Germinal center (tissue), 1 donor: ENCODE measurements around the gene CCSER2.
"Not testable (repeated sequence)": the region's sequence is repeated elsewhere in the genome, so short reads cannot be mapped to it uniquely, and the experiment has no call there.

ENCODE experiments used
- DNase-seq: peaks from one replicate; pipeline ENCODE4 v3.0.0; 2012; ENCODE audit warnings: mixed read lengths, low spot score

The CCSER2 gene

GRCh38 chr10:84522612-84523462 is 194.4 kb downstream of the CCSER2 start:
- DNase-seq = no peak

DNA sequence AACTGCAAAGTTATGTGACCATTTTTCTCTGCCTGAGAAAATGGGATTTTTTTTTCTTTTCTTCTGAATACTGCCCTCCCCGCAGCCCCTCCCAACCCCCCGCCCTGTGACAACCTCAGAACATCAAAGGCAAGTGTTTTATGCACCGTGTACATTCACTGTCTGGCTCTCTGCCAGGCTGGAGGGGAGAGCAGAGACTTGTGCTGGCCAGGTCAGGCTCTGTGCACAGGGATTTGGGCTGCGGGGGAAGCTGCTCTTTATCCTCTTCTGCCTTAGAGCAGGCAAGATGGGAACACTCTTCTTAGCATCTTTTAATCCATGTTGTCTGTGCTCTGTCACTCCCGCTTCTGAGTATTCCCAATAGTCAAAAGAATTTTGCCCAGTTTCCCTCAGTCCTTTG is 195.1 kb downstream of the CCSER2 start:
- no peak for DNase-seq

- no peak for DNase-seq
Observed at GRCh38 chr10:84524435-84524834, 196.0 kb downstream of the CCSER2 start.

DNA sequence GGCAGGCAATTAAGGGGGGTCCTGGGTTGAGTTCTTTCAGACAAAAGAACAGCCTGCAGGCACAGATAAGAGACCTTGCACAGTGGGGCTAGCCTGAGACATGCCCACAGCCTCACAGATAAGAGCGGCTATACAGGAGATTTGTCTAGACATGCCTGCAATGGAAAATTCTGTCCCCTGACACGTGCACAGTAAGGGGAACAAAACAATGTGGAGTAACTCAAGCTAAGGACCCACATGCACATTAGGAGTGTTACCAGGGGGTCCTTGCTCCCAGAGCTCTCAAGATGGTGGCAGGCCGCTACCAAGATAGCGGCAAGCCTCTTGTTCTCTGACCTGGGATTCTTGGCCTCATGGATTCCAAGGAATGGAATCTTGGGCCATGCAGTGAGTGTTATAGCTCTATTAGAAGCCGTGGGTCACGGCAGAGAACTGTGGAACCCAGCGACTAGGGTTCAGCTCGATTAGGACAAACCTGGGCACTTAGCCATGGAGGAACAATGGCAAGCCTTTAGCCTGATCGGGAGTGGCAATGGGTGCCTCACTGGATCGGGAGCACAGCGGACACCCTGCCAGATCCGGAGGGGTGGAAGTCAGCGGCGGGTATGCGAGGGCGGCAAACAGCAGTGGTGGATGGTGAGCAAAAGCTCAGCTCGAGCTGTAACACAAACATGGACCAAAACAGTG is 196.9 kb downstream of the CCSER2 start:
- no peak for DNase-seq

DNA sequence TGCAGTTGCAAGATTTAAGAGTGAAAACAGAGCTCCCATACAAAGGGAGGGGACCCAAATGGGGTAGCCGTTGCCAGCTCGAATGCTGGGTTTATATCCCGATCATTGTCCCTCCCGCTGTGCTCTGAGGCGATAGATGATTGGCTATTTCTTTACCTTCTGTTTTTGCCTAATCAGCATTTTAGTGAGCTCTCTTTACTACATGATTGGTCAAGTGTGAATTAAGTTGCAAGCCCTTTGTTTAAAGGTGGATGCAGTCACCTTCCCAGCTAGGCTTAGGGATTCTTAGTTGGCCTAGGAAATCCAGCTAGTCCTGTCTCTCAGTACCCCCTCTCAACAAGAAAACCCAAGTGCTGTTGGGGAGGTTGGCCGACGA is 197.4 kb downstream of the CCSER2 start:
- DNase-seq = not testable (repeated sequence)

DNA sequence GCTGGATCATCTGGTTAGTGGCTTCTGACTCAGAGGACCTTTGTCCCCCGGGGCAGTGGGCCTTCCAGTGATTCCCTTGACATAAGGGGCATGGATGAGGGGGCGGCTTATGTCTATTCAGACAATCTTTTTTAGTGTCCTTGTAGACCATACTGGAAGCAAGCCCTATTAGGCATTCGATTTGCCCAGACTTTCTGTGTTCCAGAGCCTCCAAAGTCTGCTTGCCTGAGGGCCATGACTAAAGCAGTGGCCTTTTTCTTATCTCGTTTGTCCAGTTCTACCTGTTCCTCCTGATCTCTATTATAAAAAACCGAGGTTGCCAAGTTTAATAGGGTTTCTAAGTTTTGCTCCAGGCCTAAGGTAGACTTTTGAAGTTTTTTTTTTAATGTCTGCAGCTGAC is 199.0 kb downstream of the CCSER2 start:
- not testable (repeated sequence) for DNase-seq

GRCh38 chr10:84528526-84528925 is 200.1 kb downstream of the CCSER2 start:
- not testable (repeated sequence) for DNase-seq

DNA sequence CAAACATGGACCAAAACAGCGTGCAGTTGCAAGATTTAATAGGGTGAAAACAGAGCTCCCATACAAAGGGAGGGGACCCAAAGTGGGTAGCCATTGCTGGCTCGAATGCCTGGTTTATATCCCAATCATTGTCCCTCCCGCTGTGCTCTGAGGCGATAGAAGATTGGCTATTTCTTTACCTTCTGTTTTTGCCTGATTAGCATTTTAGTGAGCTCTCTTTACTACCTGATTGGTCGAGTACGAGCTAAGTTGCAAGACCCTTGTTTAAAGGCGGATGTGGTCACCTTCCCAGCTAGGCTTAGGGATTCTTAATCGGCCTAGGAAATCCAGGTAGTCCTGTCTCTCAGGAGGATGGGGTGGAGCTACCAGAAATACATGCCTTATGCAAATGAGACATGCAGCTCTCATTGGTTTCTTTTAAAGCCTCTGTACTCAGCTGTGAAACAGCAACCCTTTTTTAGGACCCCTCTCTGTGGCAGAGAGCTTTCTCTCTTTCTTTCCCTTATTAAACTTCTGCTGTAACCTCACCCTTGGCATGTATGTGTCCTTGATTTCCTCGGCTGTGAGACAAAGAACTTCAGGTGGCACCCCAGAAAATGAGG is 202.4 kb downstream of the CCSER2 start:
- DNase-seq = no peak

GRCh38 chr10:84531396-84531795 is 203.0 kb downstream of the CCSER2 start:
- no peak for DNase-seq

- DNase-seq = no peak
Observed at GRCh38 chr10:84534168-84534567, 205.8 kb downstream of the CCSER2 start.

DNA sequence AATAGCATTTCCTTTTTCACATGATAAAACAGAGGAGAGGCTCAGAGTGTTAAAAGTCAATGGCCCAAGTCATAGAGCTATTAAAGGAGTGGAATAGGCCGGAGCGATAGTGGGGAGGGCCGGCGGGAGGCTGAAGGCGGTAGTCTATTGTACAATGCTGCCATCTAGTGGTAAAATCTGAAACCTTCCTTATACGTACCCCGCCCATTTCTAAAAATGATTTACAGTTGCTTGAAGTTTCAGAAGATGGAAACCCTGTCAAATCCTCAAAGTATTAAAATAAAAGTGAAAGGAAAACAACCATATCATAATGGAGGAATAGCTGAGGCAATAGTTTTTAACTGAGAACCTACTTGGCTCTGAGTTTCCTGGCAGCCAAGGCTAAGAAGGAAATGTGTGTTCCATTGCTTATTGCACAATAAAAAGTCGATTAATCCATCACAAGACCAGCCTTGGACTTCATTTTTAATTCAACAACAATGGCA is 209.1 kb downstream of the CCSER2 start:
- peak; percentile 71 for DNase-seq

DNA sequence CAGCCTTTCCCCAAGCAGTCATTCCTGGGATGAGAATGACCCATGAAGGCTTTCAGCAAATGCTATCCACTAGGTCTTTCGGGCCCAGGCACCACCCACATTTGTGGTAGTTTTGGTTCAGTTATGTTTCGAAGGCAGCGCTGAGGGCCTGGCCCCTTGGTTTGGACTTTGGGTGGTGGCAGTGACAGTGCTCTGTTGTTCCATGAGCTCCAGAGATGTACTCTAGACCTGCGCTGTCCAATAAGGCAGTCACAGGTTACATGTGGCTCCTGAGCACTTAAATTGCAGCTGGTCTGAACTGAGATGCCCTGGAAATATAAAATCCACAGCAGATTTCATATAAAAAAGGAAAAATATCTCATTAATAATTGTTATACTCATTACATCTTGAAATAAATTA is 209.6 kb downstream of the CCSER2 start:
- DNase-seq = no peak

- DNase-seq = no peak
Observed at GRCh38 chr10:84539216-84539615, 210.8 kb downstream of the CCSER2 start.

DNA sequence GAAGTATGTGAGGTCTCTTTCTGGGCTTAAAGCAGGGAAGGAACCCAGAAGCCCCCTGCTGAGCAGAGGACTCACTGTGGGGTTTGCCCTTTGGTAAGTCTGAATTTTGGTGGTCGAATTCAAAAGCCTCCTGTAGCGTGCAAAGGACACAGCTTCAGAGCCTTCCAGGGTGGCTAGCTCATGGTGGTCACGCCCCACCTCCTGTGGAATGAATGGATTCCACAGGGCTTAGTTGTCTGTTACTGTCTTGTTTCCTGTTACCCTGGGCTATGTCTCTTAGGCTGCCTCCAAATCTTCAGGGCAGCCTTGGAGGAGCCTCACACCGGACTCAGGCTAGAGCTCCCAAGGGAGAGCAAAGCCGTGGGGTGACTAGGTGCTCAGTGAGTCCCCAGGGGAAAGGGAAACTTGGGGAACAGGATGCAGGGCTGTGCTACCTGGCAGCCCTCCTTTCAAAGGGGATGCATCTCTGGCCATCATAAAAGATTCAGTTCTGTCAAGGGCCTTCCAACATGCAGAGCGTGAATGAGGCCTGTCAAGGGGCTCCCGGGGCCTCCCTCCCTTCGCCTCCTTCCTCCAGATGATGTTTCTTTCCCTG is 211.7 kb downstream of the CCSER2 start:
- no peak for DNase-seq

DNA sequence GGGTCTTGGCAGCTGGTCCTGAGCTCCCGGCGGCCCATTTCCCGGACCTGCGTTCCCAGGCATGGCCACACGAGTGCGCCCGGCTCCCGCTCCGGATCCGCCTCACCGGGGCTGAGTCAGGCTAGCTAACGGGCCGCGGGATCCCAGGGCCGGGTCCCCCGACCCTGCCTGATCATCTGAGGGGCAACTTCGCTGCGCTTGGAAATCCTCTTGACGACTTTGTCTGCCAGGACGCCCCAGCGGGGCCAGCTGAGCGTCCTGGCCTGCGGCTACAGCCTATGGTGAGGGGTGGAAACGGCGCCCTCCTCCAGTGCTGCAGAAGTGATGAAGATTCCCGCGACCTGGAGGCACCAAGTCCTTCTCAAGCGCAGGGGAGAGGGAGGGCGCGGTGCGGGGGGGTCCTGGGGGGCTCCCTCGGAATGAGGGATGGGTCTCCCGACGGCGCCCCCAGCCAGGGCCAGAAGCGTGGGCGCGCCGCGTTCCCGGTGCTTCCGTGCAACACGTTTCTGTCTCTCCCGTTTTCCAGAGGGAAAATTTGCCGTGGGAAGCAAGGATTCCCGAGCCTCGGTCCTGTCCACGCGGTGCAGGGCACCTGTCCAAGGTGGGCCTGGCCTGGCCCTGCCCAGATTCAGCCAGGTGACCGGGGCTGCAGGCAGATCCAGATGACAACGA is 212.4 kb downstream of the CCSER2 start:
- DNase-seq = peak; percentile 67

- no peak for DNase-seq
Observed at GRCh38 chr10:84541289-84541637, 212.9 kb downstream of the CCSER2 start.

GRCh38 chr10:84542522-84543490 is 214.4 kb downstream of the CCSER2 start:
- DNase-seq = no peak

- DNase-seq = no peak
Observed at GRCh38 chr10:84543948-84544347, 215.6 kb downstream of the CCSER2 start.

DNA sequence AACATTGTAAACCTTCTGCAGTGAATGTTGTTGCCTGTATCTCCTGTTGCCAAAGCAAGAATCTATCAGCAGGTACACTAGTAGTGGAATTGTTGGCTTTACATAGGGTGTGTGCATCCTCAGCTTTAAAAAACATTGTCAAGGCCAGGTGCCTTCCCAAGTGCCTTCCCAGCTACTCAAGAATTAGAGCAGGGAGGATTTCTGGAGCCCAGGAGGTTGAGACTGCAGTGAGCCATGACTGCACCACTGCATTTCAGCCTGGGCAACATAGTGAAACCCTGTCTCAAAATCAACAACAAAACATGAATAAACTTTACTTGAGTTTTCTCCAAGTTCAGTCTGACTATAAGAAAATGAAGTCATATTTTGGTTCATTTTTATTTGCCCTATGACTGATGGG is 217.3 kb downstream of the CCSER2 start:
- DNase-seq = no peak

GRCh38 chr10:84546609-84547008 is 218.2 kb downstream of the CCSER2 start:
- no peak for DNase-seq

- DNase-seq = no peak
Observed at GRCh38 chr10:84547616-84548015, 219.2 kb downstream of the CCSER2 start.
